IMR-90 (cell line): ENCODE measurements around the gene CCDC167. TPM values are rescaled to one million over a fixed set of nuclear protein-coding genes. Genes with fewer than 3 reads are reported as not detected.

ENCODE experiments used
- ATAC-seq: fragments of 200-7000 bp; cut with Tn5 transposase; 2 replicates; pipeline ENCODE4 v1.9.1; 2020; ENCODE audit warnings: low read depth, mild to moderate bottlenecking, moderate library complexity
- BruUV-seq: library from RNA; stranded (reverse); fragments of 400-500 nt; replicated peaks from 2 replicates; lab custom pipeline; 2021; lab: Mats Ljungman, UMichigan
- CTCF ChIA-PET: fragments of 300-600 bp; formaldehyde crosslinking; extraction: SDS; loops from one replicate; lab custom pipeline; 2021; ENCODE audit warnings: antibody characterized with exemption; lab: Yijun Ruan, JAX
- POLR2A ChIA-PET: fragments of 300-600 bp; sonication (Branson Sonifier 250); formaldehyde crosslinking; loops from one replicate; lab custom pipeline; 2022; ENCODE audit warnings: antibody characterized with exemption; ENCODE audit not compliant: unreplicated experiment; lab: Charles Lee
- DNase-seq: peaks from one replicate; pipeline ENCODE4 v3.0.0; 2013
- H2AFZ ChIP-seq: replicated peaks from 2 replicates; pipeline ENCODE3; 2013; ENCODE audit warnings: low read length, mild to moderate bottlenecking; ENCODE audit not compliant: poor library complexity
- H2AK5ac ChIP-seq: 2 replicates; pipeline ENCODE4 v1.6.1; 2013; ENCODE audit warnings: low read depth, low read length, inconsistent platforms
- H2AK9ac ChIP-seq: replicated peaks from 2 replicates; pipeline ENCODE3; 2013; ENCODE audit warnings: mild to moderate bottlenecking, low read depth, low read length, moderate library complexity; ENCODE audit not compliant: poor library complexity
- H2BK120ac ChIP-seq: 2 replicates; pipeline ENCODE4 v1.6.1; 2013; ENCODE audit warnings: low read depth, low read length, inconsistent platforms
- H2BK15ac ChIP-seq: 3 replicates; pipeline ENCODE4 v1.6.1; 2013; ENCODE audit warnings: low read depth, low read length, inconsistent platforms
- H2BK20ac ChIP-seq: 2 replicates; pipeline ENCODE4 v1.6.1; 2013; ENCODE audit warnings: low read depth, mild to moderate bottlenecking, inconsistent platforms, low read length, moderate library complexity
- H2BK5ac ChIP-seq: 2 replicates; pipeline ENCODE4 v1.6.1; 2013; ENCODE audit warnings: mild to moderate bottlenecking, low read depth, low read length, inconsistent platforms; ENCODE audit not compliant: poor library complexity, severe bottlenecking
- H3K14ac ChIP-seq: replicated peaks from 2 replicates; pipeline ENCODE4 v1.6.1; 2013; ENCODE audit warnings: low read depth, low read length, inconsistent platforms
- H3K18ac ChIP-seq: 2 replicates; pipeline ENCODE4 v1.6.1; 2013; ENCODE audit warnings: low read depth, low read length, control low read depth
- H3K23ac ChIP-seq: 2 replicates; pipeline ENCODE4 v1.6.1; 2013; ENCODE audit warnings: low read depth, low read length, inconsistent platforms
- H3K27ac ChIP-seq: 2 replicates; pipeline ENCODE4 v1.5.1; 2013; ENCODE audit warnings: mild to moderate bottlenecking, control low read depth, low read length; ENCODE audit not compliant: insufficient read depth
- H3K27me3 ChIP-seq: 2 replicates; pipeline ENCODE4 v1.6.1; 2013; ENCODE audit warnings: low read length; ENCODE audit not compliant: control insufficient read depth, insufficient read depth
- H3K36me3 ChIP-seq: 2 replicates; pipeline ENCODE4 v1.6.1; 2013; ENCODE audit warnings: low read length, mixed read lengths; ENCODE audit not compliant: control insufficient read depth, insufficient read depth
- H3K4ac ChIP-seq: 2 replicates; pipeline ENCODE4 v1.6.1; 2013; ENCODE audit warnings: low read depth, low read length, inconsistent platforms
- H3K4me1 ChIP-seq: 2 replicates; pipeline ENCODE4 v1.6.1; 2013; ENCODE audit warnings: low read length, mixed read lengths; ENCODE audit not compliant: control insufficient read depth, insufficient read depth
- H3K4me2 ChIP-seq: 2 replicates; pipeline ENCODE4 v1.6.1; 2013; ENCODE audit warnings: low read depth, mild to moderate bottlenecking, control low read depth, low read length, moderate library complexity
- H3K4me3 ChIP-seq: 2 replicates; pipeline ENCODE4 v1.5.1; 2013; ENCODE audit warnings: low read depth, mild to moderate bottlenecking, control low read depth, low read length, moderate library complexity; ENCODE audit not compliant: insufficient read depth
- H3K56ac ChIP-seq: 2 replicates; pipeline ENCODE4 v1.6.1; 2013; ENCODE audit warnings: low read length, inconsistent platforms; ENCODE audit not compliant: insufficient read depth; ENCODE audit errors: extremely low read depth
- H3K79me1 ChIP-seq, 2 experiments: 2 replicates each; pipeline ENCODE4 v1.6.1; 2013; ENCODE audit warnings: low read length in 2 of 2, inconsistent platforms in 1 of 2, low read depth in 1 of 2
- H3K9ac ChIP-seq: 2 replicates; pipeline ENCODE4 v1.6.1; 2013; ENCODE audit warnings: low read depth, low read length, control low read depth
- H3K9me1 ChIP-seq: 2 replicates; pipeline ENCODE4 v1.6.1; 2013; ENCODE audit warnings: low read length, inconsistent platforms; ENCODE audit not compliant: insufficient read depth
- H3K9me3 ChIP-seq: 2 replicates; pipeline ENCODE4 v1.6.1; 2013; ENCODE audit warnings: low read length; ENCODE audit not compliant: control insufficient read depth, insufficient read depth
- H4K20me1 ChIP-seq: 2 replicates; pipeline ENCODE4 v1.6.1; 2013; ENCODE audit warnings: low read length, inconsistent platforms; ENCODE audit not compliant: insufficient read depth
- H4K5ac ChIP-seq: 2 replicates; pipeline ENCODE4 v1.6.1; 2013; ENCODE audit warnings: mild to moderate bottlenecking, low read depth, low read length, control low read depth
- H4K8ac ChIP-seq, 2 experiments: 2 replicates each; pipeline ENCODE4 v1.6.1; 2013; ENCODE audit warnings: low read depth in 2 of 2, low read length in 2 of 2, control low read depth in 1 of 2, inconsistent platforms in 1 of 2
- H4K91ac ChIP-seq: 2 replicates; pipeline ENCODE4 v1.6.1; 2013; ENCODE audit warnings: low read depth, low read length, inconsistent platforms; ENCODE audit not compliant: insufficient read depth
- CEBPB ChIP-seq: IDR thresholded peaks from 2 replicates; pipeline ENCODE4 v1.6.1; 2012; ENCODE audit warnings: low read depth, low read length, improper control_type of control experiment
- MAZ ChIP-seq: IDR thresholded peaks from 2 replicates; pipeline ENCODE4 v1.6.1; 2012; ENCODE audit warnings: low read depth, mild to moderate bottlenecking, low read length, improper control_type of control experiment, moderate library complexity, borderline replicate concordance
- RFX5 ChIP-seq: IDR thresholded peaks from 2 replicates; pipeline ENCODE4 v1.8.0; 2012; ENCODE audit warnings: low read depth, mild to moderate bottlenecking, low read length, moderate library complexity
- USF2 ChIP-seq: fragments of 150-350 bp; IDR thresholded peaks from 2 replicates; pipeline ENCODE4 v1.6.1; 2017; ENCODE audit warnings: mild to moderate bottlenecking, antibody characterized with exemption, low read length, low read depth
- WGBS, 2 experiments: methylation state at CpG; one replicate each; pipeline versions ENCODE4 v1.1.5 to v1.1.7; 2013; ENCODE audit warnings: missing lambda C conversion rate in 2 of 2; ENCODE audit not compliant: insufficient read length in 1 of 2; ENCODE audit errors: extremely low coverage in 2 of 2; 5-methylcytosine and 5-hydroxymethylcytosine counted together
- dilution Hi-C: fragments of 300-500 bp; cut with HindIII; formaldehyde crosslinking; loops from one replicate; pipeline ENCODE4 v1.14.3; 2018; ENCODE audit warnings: low sequenced_read_pairs; ENCODE audit not compliant: unreplicated experiment
- in situ Hi-C: fragments of 300-500 bp; cut with MboI; formaldehyde crosslinking; loops from 3 replicates; pipeline ENCODE4 v1.14.3; 2019; ENCODE audit warnings: low sequenced_read_pairs, inconsistent platforms, mixed read lengths
- intact Hi-C: fragments of 100-400 bp; cut with micrococcal nuclease; formaldehyde crosslinking; loops from 2 replicates; pipeline ENCODE4 v1.10.0; 2022
- polyA plus RNA-seq, 3 experiments: library from polyadenylated mRNA; depleted of rRNA; stranded (reverse); fragments of >200 nt; gene quantifications; 2 replicates each; pipeline ENCODE4 v1.2.3, GENCODE V29; 2012; ENCODE audit warnings: low replicate concordance in 1 of 3
- total RNA-seq: library from RNA; depleted of rRNA; stranded (reverse); fragments of >200 nt; gene quantifications from 2 replicates; pipeline ENCODE4 v1.2.3, GENCODE V29; 2012

CCDC167 gene
- total and polyA plus RNA-seq, 2 of the 4 experiments (the other 2 are of a cell fraction), result 35.8 to 96.8 TPM

- no peak overlapping the region for H2BK15ac ChIP-seq
- H3K18ac ChIP-seq, result no peak overlapping the region
- no peaks in the 10 kb centered on the region for H4K20me1 ChIP-seq
- H3K36me3 ChIP-seq, result no peaks in the 10 kb centered on the region
- H3K56ac ChIP-seq, result no peak overlapping the region
- WGBS, 2 experiments, result 20% methylated on average over 9 of the region's 16 CpGs; no CpG with 5 or more reads in 1 of the 2 experiments
- POLR2A ChIA-PET, result no interaction called here
- intact Hi-C loops, result no loop called here
- H3K9ac ChIP-seq, result no peak overlapping the region
- no peak overlapping the region for H2BK120ac ChIP-seq
- H3K27ac ChIP-seq, result no peak overlapping the region
- peaks cover 3% of the 10 kb centered on the region; the same call in 1 of the 2 replicates for H3K4me1 ChIP-seq
- no peak overlapping the region for H4K5ac ChIP-seq
- H3K4me2 ChIP-seq, result no peak overlapping the region
- H4K91ac ChIP-seq, result no peak overlapping the region
- H2AFZ ChIP-seq, result peak overlapping the region; percentile 61
- H3K4me3 ChIP-seq, result no peak overlapping the region
- no peak for TF ChIP-seq RFX5
- TF ChIP-seq MAZ, result no peak
- no peak for TF ChIP-seq CEBPB
- no peak for TF ChIP-seq USF2
- no peak for DNase-seq
- H2BK20ac ChIP-seq, result no peak overlapping the region
- no peak overlapping the region for H2BK5ac ChIP-seq
- H3K9me1 ChIP-seq, result no peaks in the 10 kb centered on the region
- H3K9me3 ChIP-seq, result no peaks in the 10 kb centered on the region
- BruUV-seq, result no TSS peak
- ATAC-seq, result no peak
- no peak overlapping the region for H3K14ac ChIP-seq
- CTCF ChIA-PET, result no interaction called here
- H3K27me3 ChIP-seq, result peaks cover 58% of the 10 kb centered on the region
- dilution Hi-C loops, result no loop called here
- no peak overlapping the region for H4K8ac ChIP-seq
- no peaks in the 10 kb centered on the region for H3K79me1 ChIP-seq
- H3K4ac ChIP-seq, result no peak overlapping the region
- in situ Hi-C loops, result no loop called here
- no peak overlapping the region for H3K23ac ChIP-seq
- no peak overlapping the region for H2AK9ac ChIP-seq
- H2AK5ac ChIP-seq, result no peak overlapping the region
Observed at GRCh38 chr6:37511910-37512399, 12.3 kb upstream of the CCDC167 start.
